B cell (primary cell): ENCODE data around the gene RERE.

ENCODE experiments used
- EZH2 ChIP-seq: IDR thresholded peaks from 2 replicates; pipeline ENCODE4 v1.6.1; 2012; ENCODE audit warnings: borderline replicate concordance, low read depth, mild to moderate bottlenecking, moderate library complexity, low read length; ENCODE audit not compliant: insufficient read depth, poor library complexity, severe bottlenecking
- TF ChIP-seq, protein P1 (sequence below): fragments of 200-600 bp; IDR thresholded peaks from one replicate; pipeline ENCODE4 v1.8.0; 2022; ENCODE audit warnings: antibody characterized with exemption, mild to moderate bottlenecking

DNA sequence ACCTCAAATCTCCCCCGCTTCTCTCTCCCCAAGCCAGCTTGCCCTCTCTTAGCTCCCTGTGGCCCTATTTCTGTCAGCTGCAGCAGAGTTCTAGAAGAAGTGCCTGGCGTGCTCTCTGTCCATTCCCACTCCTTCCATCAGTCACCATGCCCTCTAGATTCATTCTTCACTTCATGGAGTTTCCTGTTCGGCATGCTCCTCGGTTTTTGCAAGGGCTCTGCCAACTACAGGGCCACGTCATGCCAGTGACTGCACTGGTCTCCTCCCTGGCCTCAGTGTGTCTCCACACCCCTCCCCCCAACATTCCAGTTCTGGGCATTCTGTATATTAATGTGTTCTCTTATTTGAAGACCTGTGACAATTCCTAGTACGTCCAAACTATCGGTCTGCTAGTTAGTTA is 385.7 kb downstream of the RERE start:
- TF ChIP-seq, protein P1, sequence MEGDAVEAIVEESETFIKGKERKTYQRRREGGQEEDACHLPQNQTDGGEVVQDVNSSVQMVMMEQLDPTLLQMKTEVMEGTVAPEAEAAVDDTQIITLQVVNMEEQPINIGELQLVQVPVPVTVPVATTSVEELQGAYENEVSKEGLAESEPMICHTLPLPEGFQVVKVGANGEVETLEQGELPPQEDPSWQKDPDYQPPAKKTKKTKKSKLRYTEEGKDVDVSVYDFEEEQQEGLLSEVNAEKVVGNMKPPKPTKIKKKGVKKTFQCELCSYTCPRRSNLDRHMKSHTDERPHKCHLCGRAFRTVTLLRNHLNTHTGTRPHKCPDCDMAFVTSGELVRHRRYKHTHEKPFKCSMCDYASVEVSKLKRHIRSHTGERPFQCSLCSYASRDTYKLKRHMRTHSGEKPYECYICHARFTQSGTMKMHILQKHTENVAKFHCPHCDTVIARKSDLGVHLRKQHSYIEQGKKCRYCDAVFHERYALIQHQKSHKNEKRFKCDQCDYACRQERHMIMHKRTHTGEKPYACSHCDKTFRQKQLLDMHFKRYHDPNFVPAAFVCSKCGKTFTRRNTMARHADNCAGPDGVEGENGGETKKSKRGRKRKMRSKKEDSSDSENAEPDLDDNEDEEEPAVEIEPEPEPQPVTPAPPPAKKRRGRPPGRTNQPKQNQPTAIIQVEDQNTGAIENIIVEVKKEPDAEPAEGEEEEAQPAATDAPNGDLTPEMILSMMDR: no peak
- no peak for TF ChIP-seq EZH2
